Coronary artery (tissue), 2 donors: ENCODE measurements around the gene TACC2.

Experiments used
- DNase-seq: peaks from one replicate; pipeline ENCODE4 v3.0.0-alpha.2; 2017; ENCODE audit warnings: low spot score
- H3K27ac ChIP-seq, 2 donors: fragments of 200-600 bp; sonication (generic); one replicate each; pipeline ENCODE4 v1.5.1; 2016 to 2019
- H3K4me3 ChIP-seq: fragments of 200-600 bp; sonication (generic); 2 replicates; pipeline ENCODE4 v1.5.1; 2016; ENCODE audit warnings: mild to moderate bottlenecking, moderate library complexity
- CTCF ChIP-seq: fragments of 200-600 bp; sonication (generic); IDR thresholded peaks from one replicate; pipeline ENCODE4 v1.5.1; 2019; ENCODE audit warnings: antibody characterized with exemption

The TACC2 gene

GRCh38 chr10:122206471-122207065 is 217.6 kb downstream of the TACC2 start:
- no peak overlapping the region for H3K4me3 ChIP-seq
- H3K27ac ChIP-seq, result no peak overlapping the region
- DNase-seq, result no peak
- TF ChIP-seq CTCF, result no peak

GRCh38 chr10:122207163-122207562 is 218.2 kb downstream of the TACC2 start:
- TF ChIP-seq CTCF, result no peak
- no peak overlapping the region for H3K4me3 ChIP-seq
- H3K27ac ChIP-seq, result no peak overlapping the region
- DNase-seq, result no peak

- TF ChIP-seq CTCF, result no peak
- no peak overlapping the region for H3K4me3 ChIP-seq
- H3K27ac ChIP-seq, result no peak overlapping the region
- DNase-seq, result no peak
Observed at GRCh38 chr10:122207596-122207995, 218.6 kb downstream of the TACC2 start.

GRCh38 chr10:122208571-122209430 is 219.8 kb downstream of the TACC2 start:
- no peak overlapping the region for H3K27ac ChIP-seq
- no peak for TF ChIP-seq CTCF
- H3K4me3 ChIP-seq, result no peak overlapping the region
- DNase-seq, result no peak

- DNase-seq, result no peak
- no peak overlapping the region for H3K27ac ChIP-seq
- no peak overlapping the region for H3K4me3 ChIP-seq
- no peak for TF ChIP-seq CTCF
Observed at GRCh38 chr10:122210481-122211265, 221.7 kb downstream of the TACC2 start.

- no peak for TF ChIP-seq CTCF
- DNase-seq, result no peak
- Histone ChIP-seq H3K27ac (no peak overlapping the region), H3K4me3 (no peak overlapping the region)
Observed at GRCh38 chr10:122213364-122213763, 224.4 kb downstream of the TACC2 start.
